GM18505 (cell line): ENCODE data around the gene FGA.

Source experiments
- ATAC-seq: cut with Tn5 transposase; IDR thresholded peaks from one replicate; pipeline ENCODE4 v1.9.1; 2021; ENCODE audit not compliant: unreplicated experiment
- POLR2A ChIP-seq: IDR thresholded peaks from 4 replicates; pipeline ENCODE4 v1.6.1; 2011; ENCODE audit warnings: borderline replicate concordance; ENCODE audit not compliant: insufficient read depth, insufficient read length; ENCODE audit errors: extremely low read depth

Gene FGA

GRCh38 chr4:154559141-154559493, 31.4 kb downstream of the FGA start:
- peak; percentile 31 for ATAC-seq

GRCh38 chr4:154551872-154552686, 38.5 kb downstream of the FGA start:
- peak; percentile 48 for ATAC-seq

More at GRCh38 chr4:154559141-154559493, 31.4 kb downstream of the FGA start:
- no peak for TF ChIP-seq POLR2A

GRCh38 chr4:154549894-154550790, 40.4 kb downstream of the FGA start, which contains the start of gene PLRG1:
PLRG1 (minus strand) TSS chr4:154550400; CDS start chr4:154550308, 92 bp downstream.
- ATAC-seq = peak; percentile 99
- peak; percentile 91 for TF ChIP-seq POLR2A

More at GRCh38 chr4:154551872-154552686, 38.5 kb downstream of the FGA start:
- TF ChIP-seq POLR2A = no peak

DNA sequence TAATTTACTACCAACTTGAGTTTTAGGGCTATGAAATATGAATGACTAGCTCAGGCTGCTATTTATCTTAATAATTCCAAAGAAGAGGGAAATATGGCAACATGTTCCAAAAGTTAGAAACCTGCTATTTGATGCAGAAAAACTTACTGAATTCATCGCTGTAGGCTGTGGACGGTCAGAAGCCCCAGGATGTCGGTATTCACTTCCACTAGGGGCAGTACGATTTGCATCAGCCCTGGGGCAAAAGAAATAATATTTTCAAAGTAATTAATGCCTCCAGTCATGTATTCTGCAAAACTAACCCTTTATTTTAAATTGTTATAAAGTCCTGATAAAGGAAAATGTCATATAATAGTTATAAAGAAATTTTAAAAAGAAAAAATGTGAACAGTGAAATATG, 44.9 kb downstream of the FGA start:
- no peak for ATAC-seq
- no peak for TF ChIP-seq POLR2A

GRCh38 chr4:154542271-154542879, 48.2 kb downstream of the FGA start:
- no peak for ATAC-seq
- no peak for TF ChIP-seq POLR2A
